KMS-11 (cell line): ENCODE data around the gene RNF31.

Experiments
- H2AFZ ChIP-seq: fragments of 200-600 bp; sonication (generic); 2 replicates; pipeline ENCODE4 v1.6.1; 2016; ENCODE audit warnings: antibody characterized with exemption, mixed run types, low read depth
- H3K27ac ChIP-seq: fragments of 200-600 bp; sonication (generic); 2 replicates; pipeline ENCODE4 v1.6.1; 2016; ENCODE audit warnings: mild to moderate bottlenecking, mixed run types
- H3K27me3 ChIP-seq: fragments of 200-600 bp; sonication (generic); 2 replicates; pipeline ENCODE4 v1.6.1; 2017; ENCODE audit warnings: mild to moderate bottlenecking, low read depth, mixed run types, moderate library complexity; ENCODE audit not compliant: insufficient read depth
- H3K36me3 ChIP-seq: fragments of 200-600 bp; sonication (generic); 2 replicates; pipeline ENCODE4 v1.6.1; 2017; ENCODE audit warnings: mild to moderate bottlenecking, mixed run types; ENCODE audit not compliant: insufficient read depth
- H3K4me1 ChIP-seq: fragments of 200-600 bp; sonication (generic); 2 replicates; pipeline ENCODE4 v1.6.1; 2016; ENCODE audit warnings: mild to moderate bottlenecking, low read depth, mixed run types; ENCODE audit not compliant: poor library complexity, severe bottlenecking
- H3K4me2 ChIP-seq: fragments of 200-600 bp; sonication (generic); 2 replicates; pipeline ENCODE4 v1.7.0; 2016; ENCODE audit warnings: mild to moderate bottlenecking, mixed run types
- H3K4me3 ChIP-seq: fragments of 200-600 bp; sonication (generic); IDR thresholded peaks from 2 replicates; pipeline ENCODE4 v1.6.1; 2017; ENCODE audit warnings: low read depth, low read length, mixed read lengths; ENCODE audit not compliant: insufficient read depth
- H3K79me2 ChIP-seq: fragments of 200-600 bp; sonication (generic); 2 replicates; pipeline ENCODE4 v1.6.1; 2016; ENCODE audit warnings: low read depth, mixed run types; ENCODE audit not compliant: insufficient read depth
- H3K9ac ChIP-seq: fragments of 200-600 bp; sonication (generic); 2 replicates; pipeline ENCODE4 v1.6.1; 2016; ENCODE audit warnings: mild to moderate bottlenecking, mixed run types
- H4K20me1 ChIP-seq: fragments of 200-600 bp; sonication (generic); 2 replicates; pipeline ENCODE4 v1.6.1; 2016; ENCODE audit warnings: mild to moderate bottlenecking, mixed run types; ENCODE audit not compliant: insufficient read depth
- CTCF ChIP-seq: fragments of 200-600 bp; sonication (generic); conservative IDR thresholded peaks from 2 replicates; pipeline ENCODE4 v1.6.1; 2017; ENCODE audit warnings: low read depth, mild to moderate bottlenecking, antibody characterized with exemption, low read length, moderate library complexity, mixed read lengths

Gene RNF31

GRCh38 chr14:24157331-24157730, 10.0 kb downstream of the RNF31 start:
- H3K4me3 ChIP-seq = no peak overlapping the region

GRCh38 chr14:24159777-24160498, 12.6 kb downstream of the RNF31 start:
- Histone ChIP-seq H3K4me2 (no peak overlapping the region), H3K9ac (no peak overlapping the region), H3K4me3 (no peak overlapping the region), H3K4me1 (peaks cover 14% of the 10 kb centered on the region), H3K79me2 (no peaks in the 10 kb centered on the region), H4K20me1 (no peaks in the 10 kb centered on the region), H3K27ac (no peak overlapping the region), H3K36me3 (no peaks in the 10 kb centered on the region), H3K27me3 (no peaks in the 10 kb centered on the region), H2AFZ (no peak overlapping the region)
- no peak for TF ChIP-seq CTCF

More at GRCh38 chr14:24157331-24157730, 10.0 kb downstream of the RNF31 start:
- Histone ChIP-seq H3K27ac (no peak overlapping the region), H3K79me2 (no peaks in the 10 kb centered on the region), H3K4me2 (no peak overlapping the region), H3K9ac (no peak overlapping the region), H4K20me1 (no peaks in the 10 kb centered on the region), H3K36me3 (no peaks in the 10 kb centered on the region), H3K27me3 (no peaks in the 10 kb centered on the region), H3K4me1 (peaks cover 14% of the 10 kb centered on the region), H2AFZ (no peak overlapping the region)
- TF ChIP-seq CTCF = no peak

DNA sequence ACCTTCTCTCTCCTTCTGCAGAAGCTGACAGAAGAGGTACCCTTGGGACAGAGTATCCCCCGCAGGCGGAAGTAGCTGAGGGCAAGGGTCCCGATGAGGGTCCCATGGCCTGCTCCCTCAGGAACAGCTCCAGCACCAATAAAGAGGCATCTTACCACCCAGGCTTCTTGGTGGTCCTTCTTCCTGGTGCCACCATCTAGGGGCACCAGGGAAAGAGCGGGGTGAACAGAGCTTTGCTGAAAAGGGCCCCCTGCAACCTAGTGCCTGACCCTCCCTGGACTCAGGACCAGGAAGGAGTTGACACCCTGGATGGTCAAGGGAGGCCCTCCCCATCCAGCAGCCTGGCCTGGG, 13.2 kb downstream of the RNF31 start:
- no peaks in the 10 kb centered on the region for H3K79me2 ChIP-seq
- H4K20me1 ChIP-seq = no peaks in the 10 kb centered on the region
- no peak overlapping the region for H3K9ac ChIP-seq
- TF ChIP-seq CTCF = no peak
- peaks cover 14% of the 10 kb centered on the region for H3K4me1 ChIP-seq
- no peak overlapping the region for H2AFZ ChIP-seq
- H3K27ac ChIP-seq = no peak overlapping the region
- no peaks in the 10 kb centered on the region for H3K36me3 ChIP-seq
- H3K4me3 ChIP-seq = no peak overlapping the region
- no peaks in the 10 kb centered on the region for H3K27me3 ChIP-seq
- 0 out of 2 replicates have a peak overlapping the region, but pooled peaks have one; percentile 36 for H3K4me2 ChIP-seq

DNA sequence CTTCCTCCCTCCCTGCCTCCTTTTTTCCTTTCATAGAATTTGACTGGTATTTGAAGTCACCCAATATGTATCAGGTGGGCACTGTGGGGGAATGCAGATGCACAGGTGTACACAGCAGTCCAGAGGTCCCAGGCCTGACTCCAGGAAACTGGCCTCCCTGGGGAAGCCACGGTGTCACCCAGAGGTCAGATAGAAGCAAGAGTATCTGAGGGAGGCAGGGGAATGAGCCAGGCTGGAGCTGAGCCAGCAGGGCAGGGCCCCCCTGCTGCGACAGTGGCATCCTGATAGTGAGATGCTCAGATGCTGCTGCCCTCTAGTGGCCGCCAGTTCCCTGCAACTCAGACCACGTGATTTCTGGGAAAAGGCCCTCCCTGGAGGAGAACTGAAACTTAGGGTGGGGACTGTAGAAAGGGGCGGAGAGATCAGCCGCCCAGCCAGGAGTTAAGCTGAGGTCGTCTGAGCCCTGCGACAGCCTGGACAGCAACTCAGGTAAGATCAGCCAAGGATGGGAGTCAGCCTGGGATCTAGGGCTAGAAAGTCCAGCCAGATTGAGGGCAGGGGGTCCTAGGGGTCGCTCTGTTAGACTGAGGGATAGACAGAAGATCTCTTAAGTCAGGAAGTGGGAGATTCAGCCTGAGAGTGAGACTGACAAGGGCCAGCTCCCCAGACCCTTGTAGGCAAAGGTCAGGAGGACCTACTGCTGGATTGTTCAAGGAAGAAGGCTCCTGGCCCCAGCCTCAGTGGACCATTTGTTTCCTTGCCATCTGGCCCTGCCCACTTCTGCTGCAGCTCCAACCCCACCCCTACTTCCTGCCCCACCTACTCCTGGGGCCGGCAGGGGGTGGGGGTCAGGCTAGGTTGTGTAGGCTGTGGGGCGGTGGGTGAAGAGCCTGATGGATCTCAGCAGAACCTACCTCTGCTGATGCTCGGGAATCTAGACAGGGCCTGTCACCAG, 13.8 kb downstream of the RNF31 start, which contains the start of gene IRF9:
Gene IRF9 (plus strand): TSS at position 416 of the 955 bp plus-strand sequence. CDS start 880 bp downstream, outside the sequence.
- H3K9ac ChIP-seq = peak within 1 kb of the TSS; percentile 38; the same call in 1 of the 2 replicates

More for the DNA sequence above, 13.8 kb downstream of the RNF31 start, which contains the start of gene IRF9:
- peak; percentile 80 for TF ChIP-seq CTCF
- Histone ChIP-seq H3K79me2 (no peaks in the 10 kb centered on the region), H3K27me3 (no peaks in the 10 kb centered on the region), H4K20me1 (no peaks in the 10 kb centered on the region), H2AFZ (0 out of 2 replicates have a peak within 1 kb of the TSS, but pooled peaks have one; percentile 15), H3K36me3 (no peaks in the 10 kb centered on the region), H3K4me3 (no peak within 1 kb of the TSS), H3K4me1 (peaks cover 14% of the 10 kb centered on the region), H3K4me2 (peak within 1 kb of the TSS; percentile 79), H3K27ac (peak within 1 kb of the TSS; percentile 14; the same call in 1 of the 2 replicates)
